Endothelial cell of umbilical vein (primary cell): ENCODE results near the gene DENND1A. TPM values are rescaled to one million over a fixed set of nuclear protein-coding genes. Genes with fewer than 3 reads are reported as not detected.

ENCODE experiments used
- BruUV-seq: library from RNA; stranded (reverse); fragments of 400-500 nt; replicated peaks from 2 replicates; lab custom pipeline; 2021; lab: Mats Ljungman, UMichigan
- CTCF ChIA-PET: fragments of 300-600, 350-600 bp; sonication (Branson Sonifier 250); formaldehyde crosslinking; loops from one replicate; lab custom pipeline; 2021; ENCODE audit warnings: antibody characterized with exemption, inconsistent platforms; lab: Charles Lee
- POLR2A ChIA-PET: fragments of 300-600, 350-600 bp; sonication (Branson Sonifier 250); formaldehyde crosslinking; loops from one replicate; lab custom pipeline; 2021; ENCODE audit warnings: antibody characterized with exemption, inconsistent platforms; lab: Charles Lee
- DNase-seq: peaks from one replicate; pipeline ENCODE4 v3.0.0-alpha.2; 2011; ENCODE audit warnings: low read depth, low spot score
- FAIRE-seq: peaks from 2 replicates; lab custom pipeline; 2011; peaks lifted over from hg19 to GRCh38; lab: Jason Lieb, UNC
- H2AFZ ChIP-seq: 2 replicates; pipeline ENCODE4 v1.6.0; 2012; ENCODE audit warnings: low read depth, low read length, control low read depth, inconsistent platforms
- H3K27ac ChIP-seq: 2 replicates; pipeline ENCODE4 v1.5.1; 2011; ENCODE audit warnings: low read depth, mild to moderate bottlenecking, control low read depth, low read length, moderate library complexity; ENCODE audit not compliant: insufficient read depth
- H3K27me3 ChIP-seq, 2 experiments: 2 replicates each; pipeline versions ENCODE4 v1.6.0 to v1.6.1; 2011; ENCODE audit warnings: low read length in 2 of 2, mixed read lengths in 1 of 2; ENCODE audit not compliant: control insufficient read depth in 2 of 2, insufficient read depth in 2 of 2
- H3K36me3 ChIP-seq, 2 experiments: 2 replicates in 1 of 2; 3 replicates in 1 of 2; pipeline ENCODE4 v1.5.1; 2011; ENCODE audit warnings: low read length in 2 of 2, mild to moderate bottlenecking in 1 of 2, moderate library complexity in 1 of 2; ENCODE audit not compliant: control insufficient read depth in 2 of 2, insufficient read depth in 2 of 2; ENCODE audit errors: extremely low read depth in 1 of 2
- H3K4me1 ChIP-seq: 3 replicates; pipeline ENCODE4 v1.5.1; 2011; ENCODE audit warnings: mild to moderate bottlenecking, low read length; ENCODE audit not compliant: control insufficient read depth, insufficient read depth; ENCODE audit errors: extremely low read depth
- H3K4me2 ChIP-seq: 2 replicates; pipeline ENCODE4 v1.6.1; 2011; ENCODE audit warnings: low read length, control low read depth, mixed read lengths; ENCODE audit not compliant: insufficient read depth
- H3K4me3 ChIP-seq, 3 experiments: fragments of 200-600 bp in 1 of 3; sonication (generic), shearing (Covaris generic) in 1 of 3; replicated peaks in 1 of 3; 2 replicates each; pipeline ENCODE4 v1.5.1; 2011 to 2016; ENCODE audit warnings: control low read depth in 3 of 3, low read length in 3 of 3, mild to moderate bottlenecking in 2 of 3, inconsistent platforms in 1 of 3, low read depth in 1 of 3, moderate library complexity in 1 of 3; ENCODE audit not compliant: insufficient read depth in 1 of 3
- H3K79me2 ChIP-seq: 2 replicates; pipeline ENCODE4 v1.6.0; 2012; ENCODE audit warnings: low read length, inconsistent platforms; ENCODE audit not compliant: control insufficient read depth, insufficient read depth
- H3K9ac ChIP-seq: replicated peaks from 2 replicates; pipeline ENCODE3; 2011; ENCODE audit warnings: low read length, control low read depth; ENCODE audit not compliant: insufficient read depth; ENCODE audit errors: extremely low read depth
- H3K9me1 ChIP-seq: replicated peaks from 3 replicates; pipeline ENCODE4 v1.6.0; 2011; ENCODE audit warnings: mild to moderate bottlenecking, low read length; ENCODE audit not compliant: control insufficient read depth, insufficient read depth; ENCODE audit errors: extremely low read depth
- H3K9me3 ChIP-seq: replicated peaks from 2 replicates; pipeline ENCODE4 v1.5.1; 2012; ENCODE audit warnings: low read length, inconsistent platforms; ENCODE audit not compliant: control insufficient read depth, insufficient read depth
- H4K20me1 ChIP-seq: replicated peaks from 2 replicates; pipeline ENCODE3; 2011; ENCODE audit warnings: mild to moderate bottlenecking, low read length; ENCODE audit not compliant: control insufficient read depth, insufficient read depth; ENCODE audit errors: extremely low read depth
- CTCF ChIP-seq, 2 donors: IDR thresholded peaks; 1 replicate in 1 of 2; 2 replicates in 1 of 2; pipeline ENCODE4 v1.5.1; 2011; ENCODE audit warnings: low read length in 2 of 2, mild to moderate bottlenecking in 2 of 2, moderate library complexity in 2 of 2, control low read depth in 1 of 2, inconsistent platforms in 1 of 2, low read depth in 1 of 2; ENCODE audit not compliant: insufficient read depth in 1 of 2; ENCODE audit errors: extremely low read depth in 1 of 2
- EZH2 ChIP-seq: IDR thresholded peaks from 2 replicates; pipeline ENCODE4 v1.6.1; 2012; ENCODE audit warnings: borderline replicate concordance, low read depth, mild to moderate bottlenecking, moderate library complexity, low read length, inconsistent platforms; ENCODE audit not compliant: severe bottlenecking
- FOS ChIP-seq: IDR thresholded peaks from 2 replicates; pipeline ENCODE4 v1.6.1; 2011; ENCODE audit warnings: mild to moderate bottlenecking, low read length, moderate library complexity, borderline replicate concordance; ENCODE audit not compliant: insufficient read depth
- GATA2 ChIP-seq: IDR thresholded peaks from 2 replicates; pipeline ENCODE4 v1.7.0; 2011; ENCODE audit warnings: low read depth, mild to moderate bottlenecking, moderate library complexity, mixed read lengths, low read length; ENCODE audit not compliant: insufficient read length, insufficient read depth
- JUN ChIP-seq: IDR thresholded peaks from 2 replicates; pipeline ENCODE4 v1.6.1; 2011; ENCODE audit warnings: borderline replicate concordance, low read depth; ENCODE audit not compliant: insufficient read length, insufficient read depth
- MAX ChIP-seq: IDR thresholded peaks from 2 replicates; pipeline ENCODE4 v1.6.1; 2011; ENCODE audit not compliant: insufficient read depth, insufficient read length
- MYC ChIP-seq: IDR thresholded peaks from one replicate; pipeline ENCODE4 v1.6.1; 2011; ENCODE audit warnings: mild to moderate bottlenecking, low read depth, low read length
- POLR2A ChIP-seq: IDR thresholded peaks from 2 replicates; pipeline ENCODE4 v1.6.1; 2012; ENCODE audit warnings: low read depth, mild to moderate bottlenecking, control low read depth, low read length
- POLR2AphosphoS5 ChIP-seq: IDR thresholded peaks from 2 replicates; pipeline ENCODE4 v1.6.1; 2012; ENCODE audit warnings: low read depth, mild to moderate bottlenecking, control low read depth, low read length, moderate library complexity; ENCODE audit not compliant: insufficient read depth
- dilution Hi-C: fragments of 300-500 bp; cut with MboI; formaldehyde crosslinking; loops from one replicate; pipeline ENCODE4 v1.15.0; 2019; ENCODE audit warnings: low sequenced_read_pairs; ENCODE audit not compliant: extremely low pct_ligation_motif_present
- intact Hi-C: fragments of 100-400 bp; cut with micrococcal nuclease; formaldehyde crosslinking; loops from one replicate; pipeline ENCODE4 v1.10.0; 2022
- polyA plus RNA-seq, 4 experiments: library from polyadenylated mRNA; depleted of rRNA in 3 of 4; stranded (reverse) in 3 of 4; unstranded in 1 of 4; fragments of >200 nt; gene quantifications; 2 replicates each; pipeline versions ENCODE4 v1.2.1 to v1.2.3, GENCODE V29; 2011 to 2012; ENCODE audit warnings: missing spikeins in 1 of 4
- total RNA-seq: library from RNA; stranded (reverse); gene quantifications from 2 replicates; pipeline ENCODE4 v1.2.3, GENCODE V29; 2021

Gene DENND1A
- total and polyA plus RNA-seq, 2 donors (not counting 3 experiments of a cell fraction or from before 2014, with no cell fraction given): 18.5 to 24.5 TPM

GRCh38 chr9:123832858-123833650 is 96.9 kb downstream of the DENND1A start:
- Histone ChIP-seq H3K79me2 (peaks cover 2% of the 10 kb centered on the region), H3K9me1 (no peaks in the 10 kb centered on the region), H3K9ac (no peak overlapping the region), H4K20me1 (no peaks in the 10 kb centered on the region), H3K9me3 (no peaks in the 10 kb centered on the region), H2AFZ (no peak overlapping the region), H3K27ac (no peak overlapping the region), H3K27me3 (no peaks in the 10 kb centered on the region), H3K4me3 (no peak overlapping the region), H3K4me2 (no peak overlapping the region), H3K4me1 (peaks cover 10% of the 10 kb centered on the region), H3K36me3 (no peaks in the 10 kb centered on the region)
- dilution Hi-C loops: no loop called here
- ChIA-PET CTCF (interaction anchor here (1.1 kb wide), 1 partner anchor 11 kb away, joined by 3 read pairs; no protein-coding TSS in a partner anchor), POLR2A (interaction anchor here (0.7 kb wide), 1 partner anchor 36 kb away, joined by 6 read pairs; no protein-coding TSS in a partner anchor)
- BruUV-seq: no TSS peak
- DNase-seq (no peak), FAIRE-seq (no peak)
- TF ChIP-seq JUN (no peak), FOS (no peak), EZH2 (no peak), POLR2A (no peak), CTCF (IDR thresholded peaks at IDR 0.05; ENCODE audit: extremely low read depth in 1 of 2, insufficient read depth in 1 of 2, low read depth in 1 of 2, low read length in 2 of 2) (no peak), GATA2 (no peak), POLR2AphosphoS5 (no peak), MAX (no peak), MYC (no peak)
- intact Hi-C loops: no loop called here
